HCT116 (cell line): ENCODE data around the gene EPB41L4A. TPM values are rescaled to one million over a fixed set of nuclear protein-coding genes. Genes with fewer than 3 reads are reported as not detected.

Experiments
- ATAC-seq: fragments of 200-7000 bp; cut with Tn5 transposase; 2 replicates; pipeline ENCODE4 v1.9.1; 2020; ENCODE audit warnings: mild to moderate bottlenecking, moderate library complexity
- BruUV-seq: library from RNA; stranded (reverse); fragments of 400-500 nt; replicated peaks from 2 replicates; lab custom pipeline; 2021; lab: Mats Ljungman, UMichigan
- CTCF ChIA-PET: fragments of 300-600 bp; sonication (Branson Sonifier 250); formaldehyde crosslinking; loops from one replicate; lab custom pipeline; 2021; ENCODE audit warnings: antibody characterized with exemption; lab: Charles Lee
- POLR2A ChIA-PET: fragments of 300-600, 350-600 bp; sonication (Branson Sonifier 250); formaldehyde crosslinking; loops from one replicate; lab custom pipeline; 2021; ENCODE audit warnings: antibody characterized with exemption; lab: Charles Lee
- RAD21 ChIA-PET, 2 experiments: fragments of 300-600 bp; sonication (Branson Sonifier 250); formaldehyde crosslinking; loops; one replicate each; lab custom pipeline; 2023; ENCODE audit warnings: low total read pairs in 2 of 2; ENCODE audit not compliant: uncharacterized antibody in 2 of 2, unreplicated experiment in 2 of 2, low non-redundant PET in 1 of 2; lab: Charles Lee
- DNase-seq: peaks from one replicate; pipeline ENCODE4 v3.0.0-alpha.2; 2010; ENCODE audit warnings: low read depth, low spot score
- H2AFZ ChIP-seq: fragments of 200-600 bp; shearing (Covaris generic), sonication (generic); 2 replicates; pipeline ENCODE4 v1.6.1; 2017; ENCODE audit warnings: low read depth, mixed run types, mixed read lengths, antibody characterized with exemption, low read length; ENCODE audit not compliant: poor library complexity, severe bottlenecking
- H3K27ac ChIP-seq: 2 replicates; pipeline ENCODE4 v1.5.1; 2012; ENCODE audit warnings: low read depth, low read length
- H3K27me3 ChIP-seq: fragments of 200-600 bp; sonication (generic); 2 replicates; pipeline ENCODE4 v1.6.1; 2016; ENCODE audit warnings: mixed run types, low read length, mixed read lengths; ENCODE audit not compliant: insufficient read depth
- H3K36me3 ChIP-seq, 2 experiments: fragments of 200-500 bp in 1 of 2; fragments of 200-600 bp in 1 of 2; sonication (Bioruptor generic) in 1 of 2; sonication (generic) in 1 of 2; 2 replicates each; pipeline versions ENCODE4 v1.5.1 to v1.6.1; 2014 to 2016; ENCODE audit warnings: low read length in 2 of 2, inconsistent platforms in 1 of 2, mixed read lengths in 1 of 2, mixed run types in 1 of 2; ENCODE audit not compliant: insufficient read depth in 2 of 2, control insufficient read depth in 1 of 2
- H3K4me1 ChIP-seq, 2 experiments: fragments of 200-600 bp in 1 of 2; sonication (generic) in 1 of 2; 2 replicates each; pipeline versions ENCODE4 v1.5.1 to v1.6.1; 2012 to 2017; ENCODE audit warnings: low read length in 2 of 2, inconsistent platforms in 1 of 2, mild to moderate bottlenecking in 1 of 2, mixed read lengths in 1 of 2, mixed run types in 1 of 2, moderate library complexity in 1 of 2; ENCODE audit not compliant: insufficient read depth in 2 of 2, control insufficient read depth in 1 of 2
- H3K4me2 ChIP-seq: fragments of 200-600 bp; sonication (generic); 2 replicates; pipeline ENCODE4 v1.6.1; 2017; ENCODE audit warnings: mixed run types, low read length, mixed read lengths
- H3K4me3 ChIP-seq, 2 experiments: fragments of 200-600 bp in 1 of 2; sonication (generic) in 1 of 2; replicated peaks in 1 of 2; 2 replicates each; pipeline ENCODE4 v1.5.1; 2011 to 2016; ENCODE audit warnings: low read length in 2 of 2, control low read depth in 1 of 2, low read depth in 1 of 2, mild to moderate bottlenecking in 1 of 2, mixed read lengths in 1 of 2, mixed run types in 1 of 2
- H3K79me2 ChIP-seq: fragments of 200-600 bp; sonication (generic); 2 replicates; pipeline ENCODE4 v1.6.1; 2017; ENCODE audit warnings: mild to moderate bottlenecking, mixed run types, low read length, moderate library complexity, mixed read lengths; ENCODE audit not compliant: insufficient read depth
- H3K9ac ChIP-seq: fragments of 200-600 bp; sonication (generic); 2 replicates; pipeline ENCODE4 v1.6.1; 2016; ENCODE audit warnings: low read length, mixed read lengths
- H3K9me2 ChIP-seq: fragments of 200-600 bp; sonication (generic), shearing (Covaris generic); 2 replicates; pipeline ENCODE4 v1.6.1; 2017; ENCODE audit warnings: mixed run types, mild to moderate bottlenecking, moderate library complexity; ENCODE audit not compliant: insufficient read depth
- H3K9me3 ChIP-seq, 2 experiments: fragments of 200-500 bp in 1 of 2; fragments of 200-600 bp in 1 of 2; sonication (Bioruptor generic) in 1 of 2; sonication (generic) in 1 of 2; 2 replicates each; pipeline ENCODE4 v1.6.1; 2014 to 2017; ENCODE audit warnings: low read length in 2 of 2, mixed read lengths in 2 of 2, inconsistent platforms in 1 of 2, low read depth in 1 of 2, mild to moderate bottlenecking in 1 of 2, mixed run types in 1 of 2, moderate library complexity in 1 of 2; ENCODE audit not compliant: control insufficient read depth in 1 of 2, insufficient read depth in 1 of 2
- H4K20me1 ChIP-seq: fragments of 200-600 bp; sonication (generic), shearing (Covaris generic); 2 replicates; pipeline ENCODE4 v1.6.1; 2017; ENCODE audit warnings: mixed run types, mild to moderate bottlenecking, moderate library complexity; ENCODE audit not compliant: insufficient read depth
- ATF3 ChIP-seq: IDR thresholded peaks from 2 replicates; pipeline ENCODE4 v1.6.1; 2012
- CEBPB ChIP-seq: IDR thresholded peaks from 2 replicates; pipeline ENCODE4 v1.6.1; 2012; ENCODE audit warnings: low read depth
- CTCF ChIP-seq, 3 experiments: fragments of 200-600 bp in 1 of 3; sonication (generic) in 1 of 3; IDR thresholded peaks in 2 of 3; conservative IDR thresholded peaks in 1 of 3; 2 replicates each; pipeline ENCODE4 v1.5.1; 2012 to 2017; ENCODE audit warnings: low read depth in 2 of 3, low read length in 2 of 3, antibody characterized with exemption in 1 of 3, borderline replicate concordance in 1 of 3, control low read depth in 1 of 3, mild to moderate bottlenecking in 1 of 3, mixed read lengths in 1 of 3, mixed run types in 1 of 3, moderate library complexity in 1 of 3; ENCODE audit not compliant: insufficient read depth in 1 of 3
- EGR1 ChIP-seq: IDR thresholded peaks from 2 replicates; pipeline ENCODE4 v1.6.1; 2012; ENCODE audit warnings: low read depth
- ELF1 ChIP-seq: IDR thresholded peaks from 2 replicates; pipeline ENCODE4 v1.6.1; 2012; ENCODE audit warnings: low read depth, borderline replicate concordance
- EZH2 ChIP-seq: fragments of 200-600 bp; sonication (generic); IDR thresholded peaks from 2 replicates; pipeline ENCODE4 v1.6.1; 2017; ENCODE audit warnings: antibody characterized with exemption, mixed run types
- EZH2phosphoT487 ChIP-seq: fragments of 200-600 bp; IDR thresholded peaks from 2 replicates; pipeline ENCODE4 v1.6.1; 2018; ENCODE audit warnings: antibody characterized with exemption, borderline replicate concordance
- FOSL1 ChIP-seq: IDR thresholded peaks from 2 replicates; pipeline ENCODE4 v1.6.1; 2012; ENCODE audit warnings: low read depth
- POLR2A ChIP-seq: IDR thresholded peaks from 2 replicates; pipeline ENCODE4 v1.7.0; 2011; ENCODE audit warnings: borderline replicate concordance; ENCODE audit not compliant: insufficient read depth, insufficient read length; ENCODE audit errors: extremely low read depth
- POLR2AphosphoS5 ChIP-seq: IDR thresholded peaks from 2 replicates; pipeline ENCODE4 v1.6.1; 2011; ENCODE audit warnings: mild to moderate bottlenecking, low read depth, low read length, moderate library complexity
- RAD21 ChIP-seq: IDR thresholded peaks from 2 replicates; pipeline ENCODE4 v1.6.1; 2012; ENCODE audit warnings: low read depth, mild to moderate bottlenecking
- REST ChIP-seq: IDR thresholded peaks from 2 replicates; pipeline ENCODE4 v1.6.1; 2012; ENCODE audit warnings: low read depth
- SIN3A ChIP-seq: IDR thresholded peaks from 2 replicates; pipeline ENCODE4 v1.6.1; 2012; ENCODE audit warnings: low read depth
- SP1 ChIP-seq: IDR thresholded peaks from 2 replicates; pipeline ENCODE4 v1.6.1; 2012; ENCODE audit warnings: low read depth
- SRF ChIP-seq: IDR thresholded peaks from 2 replicates; pipeline ENCODE4 v1.6.1; 2012; ENCODE audit warnings: low read depth
- TCF7L2 ChIP-seq: IDR thresholded peaks from 2 replicates; pipeline ENCODE4 v1.7.0; 2011; ENCODE audit warnings: borderline replicate concordance, inconsistent platforms; ENCODE audit not compliant: insufficient read depth, insufficient read length; ENCODE audit errors: extremely low read depth
- YY1 ChIP-seq: IDR thresholded peaks from 2 replicates; pipeline ENCODE4 v1.6.1; 2011; ENCODE audit warnings: low read length, low read depth, moderate library complexity, mild to moderate bottlenecking; ENCODE audit not compliant: insufficient replicate concordance; ENCODE audit errors: extremely low read depth
- ZBTB33 ChIP-seq: IDR thresholded peaks from 2 replicates; pipeline ENCODE4 v1.6.1; 2011; ENCODE audit warnings: mild to moderate bottlenecking, low read length, moderate library complexity; ENCODE audit not compliant: insufficient replicate concordance; ENCODE audit errors: extremely low read depth
- ZFX ChIP-seq: fragments of 450-650 bp; IDR thresholded peaks from 2 replicates; pipeline ENCODE4 v1.6.1; 2017
- ZNF274 ChIP-seq: fragments of 200-500 bp; sonication (Bioruptor generic); IDR thresholded peaks from 2 replicates; pipeline ENCODE4 v1.6.1; 2014; ENCODE audit warnings: mild to moderate bottlenecking, low read depth, low read length, inconsistent platforms
- intact Hi-C: fragments of 100-400 bp; cut with micrococcal nuclease; formaldehyde crosslinking; loops from 2 replicates; pipeline ENCODE4 v1.10.0; 2022
- total RNA-seq: library from RNA; stranded (reverse); gene quantifications from one replicate; pipeline ENCODE4 v1.2.1, GENCODE V29; 2021; ENCODE audit not compliant: unreplicated experiment

Gene EPB41L4A
- total RNA-seq, 1 experiment from 2014 or later: 2.8 TPM

GRCh38 chr5:112143690-112144089 is 275.4 kb downstream of the EPB41L4A start:
- Histone ChIP-seq H3K9ac (no peak overlapping the region), H3K4me1 (no peaks in the 10 kb centered on the region), H3K27me3 (peaks cover 5% of the 10 kb centered on the region; the same call in 1 of the 2 replicates), H3K79me2 (no peaks in the 10 kb centered on the region), H4K20me1 (no peaks in the 10 kb centered on the region), H3K36me3 (no peaks in the 10 kb centered on the region), H2AFZ (no peak overlapping the region), H3K4me2 (no peak overlapping the region), H3K4me3 (no peak overlapping the region), H3K9me3 (no peaks in the 10 kb centered on the region), H3K9me2 (no peaks in the 10 kb centered on the region), H3K27ac (no peak overlapping the region)
- CTCF ChIA-PET: interaction anchor here (2.1 kb wide), 1 partner anchor 593 kb away, joined by 6 read pairs; no protein-coding TSS in a partner anchor
- DNase-seq: no peak
- POLR2A ChIA-PET: no interaction called here
- no TSS peak for BruUV-seq
- intact Hi-C loops: no loop called here
- RAD21 ChIA-PET: no interaction called here
- TF ChIP-seq POLR2A: no peak
- no peak for TF ChIP-seq EZH2
- TF ChIP-seq FOSL1: no peak
- no peak for TF ChIP-seq SP1
- TF ChIP-seq ELF1: no peak
- no peak for TF ChIP-seq POLR2AphosphoS5
- TF ChIP-seq SRF: no peak
- no peak for TF ChIP-seq ZNF274
- TF ChIP-seq REST: no peak
- TF ChIP-seq RAD21: no peak
- TF ChIP-seq CEBPB: no peak
- no peak for TF ChIP-seq EZH2phosphoT487
- TF ChIP-seq CTCF (IDR thresholded peaks at IDR 0.05 in 2 of 3, conservative IDR thresholded peaks at IDR 0.05 in 1 of 3; ENCODE audit: borderline replicate concordance in 1 of 3, insufficient read depth in 1 of 3, low read depth in 2 of 3, low read length in 2 of 3): no peak
- TF ChIP-seq ZBTB33: no peak
- no peak for TF ChIP-seq SIN3A
- no peak for TF ChIP-seq ATF3
- TF ChIP-seq YY1: no peak
- no peak for TF ChIP-seq ZFX
- TF ChIP-seq TCF7L2: no peak
- no peak for TF ChIP-seq EGR1
- TF ChIP-seq, all 23 proteins: peak for 0
- ATAC-seq: no peak
